GM12873 (cell line): ENCODE data around the gene SPARCL1.

Experiments used
- TF ChIP-seq, protein P1 (sequence below): IDR thresholded peaks from 2 replicates; pipeline ENCODE4 v1.5.1; 2012; ENCODE audit warnings: low read depth, mild to moderate bottlenecking, moderate library complexity, low read length, control low read depth; ENCODE audit not compliant: insufficient read depth; ENCODE audit errors: missing control alignments

The SPARCL1 gene

GRCh38 chr4:87489678-87490077 lies 39.5 kb downstream of the SPARCL1 start:
- TF ChIP-seq, protein P1, sequence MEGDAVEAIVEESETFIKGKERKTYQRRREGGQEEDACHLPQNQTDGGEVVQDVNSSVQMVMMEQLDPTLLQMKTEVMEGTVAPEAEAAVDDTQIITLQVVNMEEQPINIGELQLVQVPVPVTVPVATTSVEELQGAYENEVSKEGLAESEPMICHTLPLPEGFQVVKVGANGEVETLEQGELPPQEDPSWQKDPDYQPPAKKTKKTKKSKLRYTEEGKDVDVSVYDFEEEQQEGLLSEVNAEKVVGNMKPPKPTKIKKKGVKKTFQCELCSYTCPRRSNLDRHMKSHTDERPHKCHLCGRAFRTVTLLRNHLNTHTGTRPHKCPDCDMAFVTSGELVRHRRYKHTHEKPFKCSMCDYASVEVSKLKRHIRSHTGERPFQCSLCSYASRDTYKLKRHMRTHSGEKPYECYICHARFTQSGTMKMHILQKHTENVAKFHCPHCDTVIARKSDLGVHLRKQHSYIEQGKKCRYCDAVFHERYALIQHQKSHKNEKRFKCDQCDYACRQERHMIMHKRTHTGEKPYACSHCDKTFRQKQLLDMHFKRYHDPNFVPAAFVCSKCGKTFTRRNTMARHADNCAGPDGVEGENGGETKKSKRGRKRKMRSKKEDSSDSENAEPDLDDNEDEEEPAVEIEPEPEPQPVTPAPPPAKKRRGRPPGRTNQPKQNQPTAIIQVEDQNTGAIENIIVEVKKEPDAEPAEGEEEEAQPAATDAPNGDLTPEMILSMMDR: no peak

GRCh38 chr4:87481377-87481776 lies 47.8 kb downstream of the SPARCL1 start:
- TF ChIP-seq, protein P1: no peak

DNA sequence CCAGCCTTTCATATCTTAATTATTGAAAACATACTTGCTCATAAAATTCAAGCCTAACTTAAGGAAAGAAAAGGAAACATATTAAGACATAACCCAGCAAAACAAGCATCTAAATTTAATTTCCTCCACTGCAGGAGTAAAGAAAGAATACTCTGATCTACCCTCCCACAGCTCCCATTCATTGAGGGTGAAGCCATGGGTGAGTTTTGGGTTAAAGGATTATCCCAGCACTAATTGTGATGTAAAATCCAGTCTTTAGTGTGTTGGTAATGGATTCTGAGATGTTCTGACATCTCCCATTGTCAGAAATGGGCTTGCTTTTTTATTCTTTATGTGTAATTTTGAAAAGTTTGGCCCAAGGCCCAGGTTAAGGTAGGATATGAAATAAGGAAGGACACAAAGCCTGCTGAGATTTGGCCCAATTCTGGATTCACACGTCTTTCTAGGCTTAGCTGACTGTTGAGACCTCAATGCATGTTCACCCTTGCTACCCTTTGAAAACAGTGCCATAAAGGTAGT lies 50.4 kb downstream of the SPARCL1 start:
- TF ChIP-seq, protein P1: no peak

- TF ChIP-seq, protein P1: no peak
Measured at GRCh38 chr4:87476934-87477333, 52.2 kb downstream of the SPARCL1 start.

GRCh38 chr4:87469390-87469789 lies 59.8 kb downstream of the SPARCL1 start:
- TF ChIP-seq, protein P1: no peak

GRCh38 chr4:87465739-87466366 lies 63.3 kb downstream of the SPARCL1 start:
- TF ChIP-seq, protein P1: peak; percentile 45

DNA sequence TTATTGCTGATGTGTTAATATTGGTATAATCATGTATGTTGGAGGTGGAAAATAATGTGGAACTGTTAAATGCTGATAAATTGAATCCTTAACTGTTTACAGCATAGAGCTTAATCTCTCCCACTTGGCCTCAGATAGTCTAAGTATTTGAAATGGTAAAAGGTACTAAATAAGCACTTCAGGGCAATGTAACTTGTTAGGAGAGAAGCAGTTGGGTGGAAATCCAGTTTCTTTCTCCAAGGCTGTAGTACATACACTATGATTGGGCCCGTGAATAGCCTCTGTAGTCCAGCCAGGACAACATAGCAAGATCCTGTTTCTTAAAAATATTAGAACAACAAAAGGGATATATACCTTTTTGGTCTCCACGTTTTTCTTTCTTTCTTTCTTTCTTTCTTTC lies 67.1 kb downstream of the SPARCL1 start:
- TF ChIP-seq, protein P1: no peak
